PFSK-1 (cell line): Measurements from ENCODE around the gene TBCEL.

ENCODE experiments used
- POLR2AphosphoS5 ChIP-seq: IDR thresholded peaks from 2 replicates; pipeline ENCODE4 v1.6.1; 2012; ENCODE audit warnings: low read depth, mild to moderate bottlenecking, control low read depth, low read length, moderate library complexity
- REST ChIP-seq, 2 experiments: IDR thresholded peaks; 2 replicates each; pipeline versions ENCODE4 v1.6.1 to v1.8.0; 2011 to 2012; ENCODE audit warnings: low read depth in 2 of 2, low read length in 2 of 2, control low read depth in 1 of 2, inconsistent platforms in 1 of 2, mild to moderate bottlenecking in 1 of 2, moderate library complexity in 1 of 2; ENCODE audit not compliant: insufficient read depth in 1 of 2
- SIN3A ChIP-seq: IDR thresholded peaks from 2 replicates; pipeline ENCODE4 v1.6.1; 2012; ENCODE audit warnings: mild to moderate bottlenecking, low read length, moderate library complexity, borderline replicate concordance; ENCODE audit not compliant: insufficient read depth

DNA sequence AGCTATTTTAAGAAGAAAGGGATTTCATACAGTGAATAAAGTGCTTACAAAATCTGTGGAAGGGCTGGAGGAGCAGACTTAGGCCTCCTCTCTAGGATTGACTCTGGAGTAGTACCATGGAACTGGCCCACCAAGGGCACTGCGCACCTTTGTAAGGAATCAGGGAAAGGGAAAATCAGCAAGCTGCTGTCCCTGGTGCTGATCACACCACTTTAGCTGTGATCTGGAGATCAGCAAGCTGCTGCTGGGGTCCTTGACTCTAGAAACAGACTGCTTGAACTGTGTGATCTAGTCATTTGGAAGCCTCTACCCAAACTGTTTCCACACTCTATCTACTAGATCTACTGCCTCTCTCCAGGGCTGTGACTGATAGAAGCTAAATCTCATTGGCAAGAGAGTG lies 58.8 kb downstream of the TBCEL start:
- TF ChIP-seq SIN3A, result no peak
- TF ChIP-seq POLR2AphosphoS5, result no peak
- peak; percentile 88 to 96 for TF ChIP-seq REST (IDR thresholded peaks at IDR 0.05; ENCODE audit: insufficient read depth in 1 of 2, low read depth in 2 of 2, low read length in 2 of 2)
